ENCODE results near the gene DHPS.
A peak's percentile ranks its signal among the peaks of the same experiment; 100 is the strongest.
"Not testable (repeated sequence)": the region's sequence is repeated elsewhere in the genome, so short reads cannot be mapped to it uniquely, and the experiment has no call there.

Gene DHPS

DNA sequence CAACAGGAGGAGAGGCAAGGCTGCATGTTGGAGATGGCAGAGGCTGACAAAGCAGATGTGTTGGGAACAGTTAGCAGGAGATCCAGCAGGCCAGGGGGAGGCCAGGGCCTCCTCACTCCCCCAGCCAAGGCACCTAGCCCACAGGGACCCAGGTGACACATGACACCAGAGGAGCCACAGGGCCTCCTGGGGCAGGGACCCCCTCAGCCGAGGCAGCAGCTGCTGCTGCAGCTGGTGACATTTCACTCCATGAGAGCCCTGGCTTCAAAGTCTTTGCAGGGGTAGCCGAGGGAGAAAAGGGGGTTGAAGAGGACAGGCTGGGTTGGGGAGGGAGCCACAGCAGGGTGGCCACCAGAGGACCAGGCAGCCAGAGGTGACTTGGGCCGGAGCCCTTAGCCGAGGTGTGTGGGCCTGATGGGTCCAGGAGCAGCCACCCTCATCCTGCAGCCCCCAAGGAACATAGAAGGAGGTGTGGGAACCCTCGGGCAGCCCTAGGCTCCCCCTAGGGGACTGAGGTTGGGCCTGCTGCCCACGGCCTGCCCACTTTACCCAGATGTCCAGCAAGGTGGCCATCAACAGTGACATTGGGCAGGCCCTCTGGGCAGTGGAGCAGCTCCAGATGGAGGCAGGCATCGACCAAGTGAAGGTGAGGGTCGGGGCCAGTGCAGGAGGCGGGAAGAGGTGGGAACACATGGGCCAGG lies 6.0 kb upstream of the DHPS start, which contains the start of gene GNG14:
TSS of gene GNG14 (plus strand) at position 503 of the 701 bp plus-strand sequence. CDS start at position 554, 51 bp downstream.
- TF ChIP-seq, protein P1, sequence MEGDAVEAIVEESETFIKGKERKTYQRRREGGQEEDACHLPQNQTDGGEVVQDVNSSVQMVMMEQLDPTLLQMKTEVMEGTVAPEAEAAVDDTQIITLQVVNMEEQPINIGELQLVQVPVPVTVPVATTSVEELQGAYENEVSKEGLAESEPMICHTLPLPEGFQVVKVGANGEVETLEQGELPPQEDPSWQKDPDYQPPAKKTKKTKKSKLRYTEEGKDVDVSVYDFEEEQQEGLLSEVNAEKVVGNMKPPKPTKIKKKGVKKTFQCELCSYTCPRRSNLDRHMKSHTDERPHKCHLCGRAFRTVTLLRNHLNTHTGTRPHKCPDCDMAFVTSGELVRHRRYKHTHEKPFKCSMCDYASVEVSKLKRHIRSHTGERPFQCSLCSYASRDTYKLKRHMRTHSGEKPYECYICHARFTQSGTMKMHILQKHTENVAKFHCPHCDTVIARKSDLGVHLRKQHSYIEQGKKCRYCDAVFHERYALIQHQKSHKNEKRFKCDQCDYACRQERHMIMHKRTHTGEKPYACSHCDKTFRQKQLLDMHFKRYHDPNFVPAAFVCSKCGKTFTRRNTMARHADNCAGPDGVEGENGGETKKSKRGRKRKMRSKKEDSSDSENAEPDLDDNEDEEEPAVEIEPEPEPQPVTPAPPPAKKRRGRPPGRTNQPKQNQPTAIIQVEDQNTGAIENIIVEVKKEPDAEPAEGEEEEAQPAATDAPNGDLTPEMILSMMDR (IDR thresholded peaks at IDR 0.05; ENCODE audit: low read depth, low read length) = no peak
- H3K4me3 ChIP-seq (replicated peaks in 1 of 2; ENCODE audit: low read depth in 2 of 2, low read length in 2 of 2) = no peak within 1 kb of the TSS
- no peak for DNase-seq (ENCODE audit: low read depth in 2 of 2)

- H3K4me3 ChIP-seq (replicated peaks in 1 of 2; ENCODE audit: low read depth in 2 of 2, low read length in 2 of 2) = no peak overlapping the region
- no peak for DNase-seq (ENCODE audit: low read depth in 2 of 2)
- TF ChIP-seq, protein P1 (IDR thresholded peaks at IDR 0.05; ENCODE audit: low read depth, low read length) = no peak
Measured at GRCh38 chr19:12685831-12686230, 4.2 kb upstream of the DHPS start.

GRCh38 chr19:12680034-12680433 lies 1.6 kb downstream of the DHPS start:
- no peak for DNase-seq (ENCODE audit: low read depth in 2 of 2)
- TF ChIP-seq, protein P1 (IDR thresholded peaks at IDR 0.05; ENCODE audit: low read depth, low read length) = no peak
- no peak overlapping the region for H3K4me3 ChIP-seq (replicated peaks in 1 of 2; ENCODE audit: low read depth in 2 of 2, low read length in 2 of 2)

DNA sequence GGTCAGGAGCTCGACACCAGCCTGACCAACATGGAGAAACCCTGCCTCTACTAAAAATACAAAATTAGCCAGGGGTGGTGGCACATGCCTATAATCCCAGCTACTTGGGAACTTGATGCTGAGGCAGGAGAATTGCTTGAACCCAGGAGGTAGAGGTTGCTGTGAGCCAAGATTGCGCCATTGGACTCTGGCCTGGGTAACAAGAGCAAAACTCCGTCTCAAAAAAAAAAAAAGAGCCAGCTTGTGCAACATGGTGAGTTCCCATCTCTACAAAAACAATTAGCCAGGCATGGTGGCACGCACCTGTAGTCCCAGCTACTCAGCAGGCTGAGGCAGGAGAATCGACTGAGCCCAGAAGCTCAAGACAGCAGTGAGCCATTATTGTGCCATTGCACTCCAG lies 3.6 kb downstream of the DHPS start:
- H3K4me3 ChIP-seq (replicated peaks in 1 of 2; ENCODE audit: low read depth in 2 of 2, low read length in 2 of 2); DNase-seq (ENCODE audit: low read depth in 2 of 2): not testable (repeated sequence)

DNA sequence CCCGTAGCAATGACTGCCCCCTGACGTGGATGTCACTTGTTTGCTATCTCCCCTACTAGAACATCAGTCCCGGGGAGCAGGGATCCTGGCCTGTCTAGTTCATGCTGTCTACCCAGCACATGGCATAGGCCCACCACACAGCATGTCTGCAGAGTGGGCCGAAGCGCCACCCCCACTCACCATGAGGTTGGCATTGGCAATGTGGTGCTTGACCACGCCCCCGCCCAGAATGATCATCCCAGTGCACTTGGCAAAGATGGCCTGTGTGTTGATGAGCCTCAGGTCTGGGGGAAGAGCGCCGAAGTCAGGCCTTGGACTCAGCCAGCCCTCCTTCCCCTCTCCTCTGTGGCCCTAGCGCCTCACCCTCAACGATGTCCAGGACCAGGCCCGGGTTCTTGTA lies 4.8 kb downstream of the DHPS start:
- no peak for DNase-seq (ENCODE audit: low read depth in 2 of 2)
- H3K4me3 ChIP-seq (replicated peaks in 1 of 2; ENCODE audit: low read depth in 2 of 2, low read length in 2 of 2) = no peak overlapping the region
- TF ChIP-seq, protein P1 (IDR thresholded peaks at IDR 0.05; ENCODE audit: low read depth, low read length) = no peak

- DNase-seq (ENCODE audit: low read depth in 2 of 2) = peak; percentile 82 to 84
- no peak overlapping the region for H3K4me3 ChIP-seq (replicated peaks in 1 of 2; ENCODE audit: low read depth in 2 of 2, low read length in 2 of 2)
- TF ChIP-seq, protein P1 (IDR thresholded peaks at IDR 0.05; ENCODE audit: low read depth, low read length) = peak; percentile 88
Measured at GRCh38 chr19:12676384-12676792, 5.3 kb downstream of the DHPS start.

DNA sequence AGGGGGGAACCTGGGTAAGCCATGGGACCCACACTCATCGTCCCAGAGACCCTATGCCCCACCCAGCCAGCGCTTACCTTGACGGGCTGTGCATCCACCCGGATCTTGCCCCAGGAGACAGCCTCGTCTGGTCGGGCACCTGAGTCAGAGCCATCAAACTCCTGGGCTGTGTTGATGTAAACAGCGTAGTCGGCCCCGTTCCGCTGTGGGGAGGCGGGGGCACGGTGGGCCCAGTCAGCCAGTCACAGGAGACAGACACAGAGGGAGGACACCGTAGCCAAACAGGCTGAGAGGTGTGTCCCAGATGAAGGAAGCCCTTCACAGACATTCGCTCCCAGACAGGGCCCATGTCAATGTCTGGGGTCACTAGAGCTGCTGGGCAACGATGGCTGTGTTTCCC lies 5.7 kb downstream of the DHPS start:
- TF ChIP-seq, protein P1 (IDR thresholded peaks at IDR 0.05; ENCODE audit: low read depth, low read length) = no peak
- H3K4me3 ChIP-seq (replicated peaks in 1 of 2; ENCODE audit: low read depth in 2 of 2, low read length in 2 of 2) = no peak overlapping the region
- no peak for DNase-seq (ENCODE audit: low read depth in 2 of 2)
